Heart left ventricle (tissue), 16 donors: ENCODE results near the gene KCNJ10. TPM values are rescaled to one million over a fixed set of nuclear protein-coding genes. Genes with fewer than 3 reads are reported as not detected.

Experiments used
- ATAC-seq, 4 donors: fragments of 200-7000 bp; cut with Tn5 transposase; one replicate each; pipeline ENCODE4 v1.9.1; 2020 to 2022; ENCODE audit warnings: moderate library complexity in 4 of 4, mild to moderate bottlenecking in 3 of 4, moderate number of reproducible peaks in 1 of 4
- DNase-seq, 5 donors: peaks; one replicate each; pipeline ENCODE4 v3.0.0-alpha.2; 2020
- H3K27ac ChIP-seq, 12 donors: fragments of 200-600 bp; sonication (generic) in 4 of 12; one replicate each; pipeline versions ENCODE4 v1.5.0 to v1.8.0; 2016 to 2022; ENCODE audit warnings: mild to moderate bottlenecking in 2 of 12
- H3K27me3 ChIP-seq, 9 donors: fragments of 200-600 bp; sonication (generic) in 2 of 9; one replicate each; pipeline versions ENCODE4 v1.5.1 to v1.8.0; 2016 to 2022; ENCODE audit warnings: mild to moderate bottlenecking in 3 of 9
- H3K36me3 ChIP-seq, 9 donors: fragments of 200-600 bp; sonication (generic) in 2 of 9; one replicate each; pipeline versions ENCODE4 v1.5.0 to v1.8.0; 2018 to 2022; ENCODE audit warnings: mild to moderate bottlenecking in 2 of 9
- H3K4me1 ChIP-seq, 12 donors: fragments of 200-600 bp; sonication (generic) in 4 of 12; one replicate each; pipeline versions ENCODE4 v1.5.0 to v1.8.0; 2016 to 2022; ENCODE audit warnings: mild to moderate bottlenecking in 3 of 12
- H3K4me3 ChIP-seq, 12 donors: fragments of 200-600 bp; sonication (generic) in 4 of 12; one replicate each; pipeline versions ENCODE4 v1.5.0 to v1.8.0; 2017 to 2022; ENCODE audit warnings: mild to moderate bottlenecking in 9 of 12, moderate library complexity in 4 of 12
- H3K9me3 ChIP-seq, 12 donors: fragments of 200-600 bp; sonication (generic) in 4 of 12; one replicate each; pipeline versions ENCODE4 v1.5.0 to v1.8.0; 2016 to 2022; ENCODE audit warnings: mild to moderate bottlenecking in 1 of 12
- CTCF ChIP-seq, 12 donors: fragments of 200-600 bp; sonication (generic) in 4 of 12; IDR thresholded peaks; one replicate each; pipeline versions ENCODE4 v1.5.0 to v1.8.0; 2018 to 2022; ENCODE audit warnings: antibody characterized with exemption in 12 of 12, mild to moderate bottlenecking in 5 of 12
- POLR2A ChIP-seq, 2 donors: fragments of 450-650 bp; IDR thresholded peaks; one replicate each; pipeline ENCODE4 v1.6.1; 2017; ENCODE audit warnings: antibody characterized with exemption in 2 of 2, mild to moderate bottlenecking in 2 of 2, moderate library complexity in 2 of 2
- WGBS, 4 donors: extraction: QIAGEN DNeasy Blood & Tissue Kit in 2 of 4; methylation state at CpG; one replicate each; pipeline versions ENCODE4 v1.1.5 to v1.1.7; 2013 to 2018; 5-methylcytosine and 5-hydroxymethylcytosine counted together
- intact Hi-C, 10 donors: fragments of 100-400 bp; cut with DNase I; formaldehyde crosslinking; loops; one replicate each; pipeline versions ENCODE4 v1.11.1 to v1.14.2; 2022
- long read RNA-seq, 3 donors: library from polyadenylated mRNA; unstranded; transcript quantifications; one replicate each; pipeline ENCODE4 v2.0.0, GENCODE V29; 2020 to 2021
- polyA plus RNA-seq, 2 donors: library from polyadenylated mRNA; stranded (reverse); fragments of 200-250 nt; gene quantifications; one replicate each; pipeline ENCODE4 v1.2.3, GENCODE V29; 2013
- total RNA-seq, 9 donors: library from RNA; depleted of rRNA in 2 of 9; stranded (reverse); fragments of >200 nt in 2 of 9; fragmentation: NEBNext Ultra II Directional in 3 of 9; extraction: Animal tissue kit (Norgen Biotek cat#: 25700) in 3 of 9; gene quantifications; one replicate each; pipeline versions ENCODE4 v1.1.0 to v1.2.4, GENCODE V29; 2016 to 2023
- donor health status: ischemic (EF 13 %, LVEDD 7.1; RV severe dilation, severe dysfunction).
- donor health status: healthy with polysubstance abuse.
- donor health status: DM: no; HTN: yes; CAD: no.
- donor health status: DM: no; HTN: no; CAD: no.
- donor health status: ischemic (EF 25% LVEDD 6.9; RV normal size, moderate dysfunction).
- donor health status: ischemic (EF 25% LVEDD 5.7; RV mildly dilated, moderate dysfunction).
- donor health status: healthy.
- donor health status: DM: yes; HTN: yes; CAD: no.
- donor health status: ischemic (EF 35%, LVEDD 5.7; RV mildly dilated, moderate dysfunction).
- donor health status: nonischemic (EF 11% LVEDD 7.7; RV severe dilation, severe dysfunction).
- donor health status: DM: yes; HTN: yes; CAD: no.
- donor health status: PGD.
- donor health status: ischemic (EF 29% LVEDD 5.4; RV normal size, mild dysfunction).
- donor health status: nonischemic (EF 23%, LVEDD 6.1; RV moderate dilation, normal function).

KCNJ10 gene
- 1 to 10 TPM in 1 of 9 donors, under 1 TPM in 1, not detected in 7; 0.48 to 1.1 TPM for total RNA-seq
- under 1 TPM in 1 of 2 donors, not detected in 1; 0.08 TPM for polyA plus RNA-seq
- long read RNA-seq, donor 1: 0 reads
- long read RNA-seq, donor 2: 0 reads
- long read RNA-seq, donor 3: 0 reads

GRCh38 chr1:160069460-160070231 is at the start of gene KCNJ10:
KCNJ10 (minus strand) TSS chr1:160070160; CDS start chr1:160042532, 27,628 bp downstream.
- peaks cover 0 to 11% (median 0%) of the 10 kb centered on the region in 9 donors for H3K27me3 ChIP-seq
- H3K36me3 ChIP-seq: no peaks in the 10 kb centered on the region
- peak within 1 kb of the TSS; percentile 29 to 71 (median 59) for H3K4me3 ChIP-seq
- H3K9me3 ChIP-seq: no peaks in the 10 kb centered on the region
- H3K27ac ChIP-seq: peak within 1 kb of the TSS in 2 of 12 donors; percentile 40 to 42
- ATAC-seq (no peak), DNase-seq (no peak)
- intact Hi-C loops: no loop called here
- TF ChIP-seq CTCF (IDR thresholded peaks at IDR 0.05) (no peak), POLR2A (IDR thresholded peaks at IDR 0.05) (no peak)
- 9 to 16% (median 11%) methylated on average over 19 to 32 of the region's 32 CpGs for WGBS, 4 donors
- peaks cover 0 to 14% (median 6%) of the 10 kb centered on the region in 12 donors for H3K4me1 ChIP-seq

GRCh38 chr1:160118928-160119327 is 49.0 kb upstream of the KCNJ10 start:
- Histone ChIP-seq H3K36me3 (peaks cover 0 to 35% (median 12%) of the 10 kb centered on the region in 9 donors), H3K4me3 (peak overlapping the region in 2 of 12 donors; percentile 61 to 73), H3K4me1 (peaks cover 0 to 65% (median 36%) of the 10 kb centered on the region in 12 donors), H3K9me3 (no peaks in the 10 kb centered on the region), H3K27ac (peak overlapping the region in 2 of 12 donors; percentile 81 to 92), H3K27me3 (no peaks in the 10 kb centered on the region)
- ATAC-seq (no peak), DNase-seq (no peak)
- TF ChIP-seq CTCF (IDR thresholded peaks at IDR 0.05): no peak
- no peak for TF ChIP-seq POLR2A (IDR thresholded peaks at IDR 0.05)
- WGBS, 4 donors: 79 to 93% (median 88%) methylated on average over 3 of the region's 3 CpGs
- intact Hi-C loops: loop anchor here in 3 of 10 donors (2.0 to 10.0 kb wide), 3 partner anchors 14 to 76 kb away; partner anchors contain the start of gene CASQ1 (in 1 of the 3)

GRCh38 chr1:160117709-160118183 is 47.8 kb upstream of the KCNJ10 start:
- H3K4me3 ChIP-seq: peak overlapping the region; percentile 37 to 86 (median 62)
- 15 to 29% (median 22%) methylated on average over 8 of the region's 8 CpGs for WGBS, 4 donors
- no peak for TF ChIP-seq POLR2A (IDR thresholded peaks at IDR 0.05)
- TF ChIP-seq CTCF (IDR thresholded peaks at IDR 0.05): no peak
- intact Hi-C loops: loop anchor here in 3 of 10 donors (2.0 to 10.0 kb wide), 3 partner anchors 15 to 77 kb away; partner anchors contain the start of gene CASQ1 (in 1 of the 3)
- ATAC-seq (peak; percentile 43 to 74 (median 53)), DNase-seq (peak in 4 of 5 donors; percentile 41 to 76 (median 67))
- peaks cover 0 to 24% (median 9%) of the 10 kb centered on the region in 9 donors for H3K36me3 ChIP-seq
- H3K27me3 ChIP-seq: no peaks in the 10 kb centered on the region
- peak overlapping the region in 10 of 12 donors; percentile 60 to 96 (median 87) for H3K27ac ChIP-seq
- H3K9me3 ChIP-seq: no peaks in the 10 kb centered on the region
- H3K4me1 ChIP-seq: peaks cover 0 to 68% (median 38%) of the 10 kb centered on the region in 12 donors

GRCh38 chr1:160117300-160117699 is 47.3 kb upstream of the KCNJ10 start:
- H3K4me1 ChIP-seq: peaks cover 0 to 69% (median 36%) of the 10 kb centered on the region in 12 donors
- ATAC-seq: no peak
- H3K27ac ChIP-seq: peak overlapping the region; percentile 60 to 96 (median 86)
- H3K27me3 ChIP-seq: no peaks in the 10 kb centered on the region
- intact Hi-C loops: loop anchor here in 2 of 10 donors (10.0 kb wide), 2 partner anchors 58 to 78 kb away; partner anchors contain the start of gene CASQ1 (in 1 of the 2)
- TF ChIP-seq CTCF (IDR thresholded peaks at IDR 0.05) (no peak), POLR2A (IDR thresholded peaks at IDR 0.05) (no peak)
- no peak for DNase-seq
- H3K36me3 ChIP-seq: peaks cover 0 to 19% (median 6%) of the 10 kb centered on the region in 9 donors
- 8 to 22% (median 11%) methylated on average over 1 of the region's 1 CpG for WGBS, 4 donors
- peak overlapping the region; percentile 37 to 86 (median 62) for H3K4me3 ChIP-seq
- no peaks in the 10 kb centered on the region for H3K9me3 ChIP-seq
